ENCODE measurements around the gene TAS1R1.

Gene TAS1R1

GRCh38 chr1:6511561-6512244 is 43.4 kb upstream of the TAS1R1 start:
- TF ChIP-seq, protein P1, sequence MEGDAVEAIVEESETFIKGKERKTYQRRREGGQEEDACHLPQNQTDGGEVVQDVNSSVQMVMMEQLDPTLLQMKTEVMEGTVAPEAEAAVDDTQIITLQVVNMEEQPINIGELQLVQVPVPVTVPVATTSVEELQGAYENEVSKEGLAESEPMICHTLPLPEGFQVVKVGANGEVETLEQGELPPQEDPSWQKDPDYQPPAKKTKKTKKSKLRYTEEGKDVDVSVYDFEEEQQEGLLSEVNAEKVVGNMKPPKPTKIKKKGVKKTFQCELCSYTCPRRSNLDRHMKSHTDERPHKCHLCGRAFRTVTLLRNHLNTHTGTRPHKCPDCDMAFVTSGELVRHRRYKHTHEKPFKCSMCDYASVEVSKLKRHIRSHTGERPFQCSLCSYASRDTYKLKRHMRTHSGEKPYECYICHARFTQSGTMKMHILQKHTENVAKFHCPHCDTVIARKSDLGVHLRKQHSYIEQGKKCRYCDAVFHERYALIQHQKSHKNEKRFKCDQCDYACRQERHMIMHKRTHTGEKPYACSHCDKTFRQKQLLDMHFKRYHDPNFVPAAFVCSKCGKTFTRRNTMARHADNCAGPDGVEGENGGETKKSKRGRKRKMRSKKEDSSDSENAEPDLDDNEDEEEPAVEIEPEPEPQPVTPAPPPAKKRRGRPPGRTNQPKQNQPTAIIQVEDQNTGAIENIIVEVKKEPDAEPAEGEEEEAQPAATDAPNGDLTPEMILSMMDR (IDR thresholded peaks at IDR 0.05; ENCODE audit: control insufficient read depth, insufficient read depth, low read depth, low read length, missing control alignments), result no peak

GRCh38 chr1:6512245-6512907 is 42.7 kb upstream of the TAS1R1 start:
- TF ChIP-seq, protein P1 (IDR thresholded peaks at IDR 0.05; ENCODE audit: control insufficient read depth, insufficient read depth, low read depth, low read length, missing control alignments), result no peak
- DNase-seq (ENCODE audit: low read depth), result no peak
- no peak overlapping the region for H3K4me3 ChIP-seq (ENCODE audit: control insufficient read depth, low read depth, low read length)

More at GRCh38 chr1:6511561-6512244, 43.4 kb upstream of the TAS1R1 start:
- H3K4me3 ChIP-seq (ENCODE audit: control insufficient read depth, low read depth, low read length), result no peak overlapping the region
- no peak for DNase-seq (ENCODE audit: low read depth)

DNA sequence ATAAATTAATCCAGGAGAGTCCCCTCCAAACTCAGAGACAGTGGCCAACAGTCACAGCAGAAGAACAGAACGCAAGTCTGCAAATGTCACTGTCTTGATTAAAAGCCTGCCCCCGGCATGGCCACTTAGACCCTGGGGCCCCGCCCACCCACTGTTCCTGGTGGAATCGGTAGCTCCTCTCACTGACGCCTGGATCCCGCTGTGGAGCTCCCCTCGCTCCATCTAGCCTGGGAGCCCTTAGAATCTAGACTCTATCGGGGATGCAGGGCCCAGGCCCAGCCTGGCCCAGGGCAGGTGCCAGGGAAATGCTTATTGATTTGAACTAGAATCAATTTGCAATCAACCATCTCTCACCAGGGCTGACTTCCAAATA is 42.2 kb upstream of the TAS1R1 start:
- TF ChIP-seq, protein P1 (IDR thresholded peaks at IDR 0.05; ENCODE audit: control insufficient read depth, insufficient read depth, low read depth, low read length, missing control alignments), result no peak
- no peak for DNase-seq (ENCODE audit: low read depth)
- H3K4me3 ChIP-seq (ENCODE audit: control insufficient read depth, low read depth, low read length), result no peak overlapping the region

DNA sequence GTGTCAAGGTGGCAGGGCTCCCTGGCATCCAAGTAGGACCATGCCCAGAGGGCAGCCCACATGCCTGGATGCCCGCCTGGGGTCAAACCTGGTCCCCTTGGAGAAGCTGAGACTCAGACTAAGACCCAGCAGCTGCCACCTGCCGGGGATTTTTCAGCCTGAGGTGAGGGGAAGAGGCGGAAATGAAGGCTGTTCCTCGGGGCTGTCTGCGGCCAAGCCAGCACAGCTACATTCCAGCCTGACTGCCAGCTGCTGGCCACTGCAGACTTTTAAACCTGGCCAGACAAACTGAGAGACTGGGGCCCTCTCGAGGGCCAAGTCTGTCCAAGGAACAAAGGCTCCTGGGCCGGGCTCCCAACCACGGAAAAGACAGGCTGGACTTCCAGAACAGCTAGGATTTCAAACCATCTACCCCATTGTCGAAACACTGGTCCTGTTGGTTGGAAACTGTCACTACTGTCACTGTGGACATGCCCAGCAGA is 41.7 kb upstream of the TAS1R1 start:
- DNase-seq (ENCODE audit: low read depth), result no peak
- TF ChIP-seq, protein P1 (IDR thresholded peaks at IDR 0.05; ENCODE audit: control insufficient read depth, insufficient read depth, low read depth, low read length, missing control alignments), result no peak
- H3K4me3 ChIP-seq (ENCODE audit: control insufficient read depth, low read depth, low read length), result no peak overlapping the region

- TF ChIP-seq, protein P1 (IDR thresholded peaks at IDR 0.05; ENCODE audit: control insufficient read depth, insufficient read depth, low read depth, low read length, missing control alignments), result no peak
- H3K4me3 ChIP-seq (ENCODE audit: control insufficient read depth, low read depth, low read length), result no peak overlapping the region
- no peak for DNase-seq (ENCODE audit: low read depth)
These were observed 39.3 kb upstream of the TAS1R1 start for GRCh38 chr1:6515771-6516170.

- TF ChIP-seq, protein P1 (IDR thresholded peaks at IDR 0.05; ENCODE audit: control insufficient read depth, insufficient read depth, low read depth, low read length, missing control alignments), result no peak
- no peak overlapping the region for H3K4me3 ChIP-seq (ENCODE audit: control insufficient read depth, low read depth, low read length)
- no peak for DNase-seq (ENCODE audit: low read depth)
These were observed 37.7 kb upstream of the TAS1R1 start for GRCh38 chr1:6517435-6517851.
